ENCODE results near the gene RRP9.

DNA sequence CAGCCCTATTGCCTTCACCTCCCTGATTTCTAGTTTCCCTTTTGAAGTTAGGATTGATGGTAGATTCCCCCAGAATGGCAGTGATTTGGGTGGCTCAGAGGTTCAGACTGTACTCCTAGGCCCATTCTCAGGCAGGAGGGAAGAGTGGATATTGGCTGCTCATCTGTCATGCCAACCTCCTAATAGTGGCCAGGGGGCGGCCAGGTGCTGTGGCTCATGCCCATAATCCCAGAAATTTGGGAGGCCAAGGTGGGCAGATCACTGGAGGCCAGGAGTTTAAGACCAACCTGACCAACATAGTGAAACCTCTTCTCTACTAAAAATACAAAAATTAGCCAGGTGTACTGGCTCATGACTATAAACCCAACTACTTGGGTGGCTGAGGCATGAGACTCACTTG lies 11.3 kb downstream of the RRP9 start:
- TF ChIP-seq, protein P1, sequence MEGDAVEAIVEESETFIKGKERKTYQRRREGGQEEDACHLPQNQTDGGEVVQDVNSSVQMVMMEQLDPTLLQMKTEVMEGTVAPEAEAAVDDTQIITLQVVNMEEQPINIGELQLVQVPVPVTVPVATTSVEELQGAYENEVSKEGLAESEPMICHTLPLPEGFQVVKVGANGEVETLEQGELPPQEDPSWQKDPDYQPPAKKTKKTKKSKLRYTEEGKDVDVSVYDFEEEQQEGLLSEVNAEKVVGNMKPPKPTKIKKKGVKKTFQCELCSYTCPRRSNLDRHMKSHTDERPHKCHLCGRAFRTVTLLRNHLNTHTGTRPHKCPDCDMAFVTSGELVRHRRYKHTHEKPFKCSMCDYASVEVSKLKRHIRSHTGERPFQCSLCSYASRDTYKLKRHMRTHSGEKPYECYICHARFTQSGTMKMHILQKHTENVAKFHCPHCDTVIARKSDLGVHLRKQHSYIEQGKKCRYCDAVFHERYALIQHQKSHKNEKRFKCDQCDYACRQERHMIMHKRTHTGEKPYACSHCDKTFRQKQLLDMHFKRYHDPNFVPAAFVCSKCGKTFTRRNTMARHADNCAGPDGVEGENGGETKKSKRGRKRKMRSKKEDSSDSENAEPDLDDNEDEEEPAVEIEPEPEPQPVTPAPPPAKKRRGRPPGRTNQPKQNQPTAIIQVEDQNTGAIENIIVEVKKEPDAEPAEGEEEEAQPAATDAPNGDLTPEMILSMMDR (IDR thresholded peaks at IDR 0.05), result no peak
- TF ChIP-seq E2F4 (CRISPR knock-in tag; IDR thresholded peaks at IDR 0.05; ENCODE audit: borderline replicate concordance, low read depth) (no peak), FOXK1 (CRISPR knock-in tag; IDR thresholded peaks at IDR 0.05) (no peak), CREB1 (CRISPR knock-in tag; IDR thresholded peaks at IDR 0.05) (no peak), ZNF138 (CRISPR knock-in tag; conservative IDR thresholded peaks at IDR 0.05) (no peak), NFATC4 (CRISPR knock-in tag; IDR thresholded peaks at IDR 0.05) (no peak), TEAD4 (CRISPR knock-in tag; IDR thresholded peaks at IDR 0.05) (no peak), FOXJ3 (CRISPR knock-in tag; IDR thresholded peaks at IDR 0.05; ENCODE audit: borderline replicate concordance) (no peak), CREM (CRISPR knock-in tag; IDR thresholded peaks at IDR 0.05) (no peak), NR3C1 (CRISPR knock-in tag; conservative IDR thresholded peaks at IDR 0.05; ENCODE audit: low read depth) (no peak), ZNF671 (CRISPR knock-in tag; IDR thresholded peaks at IDR 0.05) (no peak), EMX1 (CRISPR knock-in tag; IDR thresholded peaks at IDR 0.05) (no peak)
- TF ChIP-seq, protein P2, sequence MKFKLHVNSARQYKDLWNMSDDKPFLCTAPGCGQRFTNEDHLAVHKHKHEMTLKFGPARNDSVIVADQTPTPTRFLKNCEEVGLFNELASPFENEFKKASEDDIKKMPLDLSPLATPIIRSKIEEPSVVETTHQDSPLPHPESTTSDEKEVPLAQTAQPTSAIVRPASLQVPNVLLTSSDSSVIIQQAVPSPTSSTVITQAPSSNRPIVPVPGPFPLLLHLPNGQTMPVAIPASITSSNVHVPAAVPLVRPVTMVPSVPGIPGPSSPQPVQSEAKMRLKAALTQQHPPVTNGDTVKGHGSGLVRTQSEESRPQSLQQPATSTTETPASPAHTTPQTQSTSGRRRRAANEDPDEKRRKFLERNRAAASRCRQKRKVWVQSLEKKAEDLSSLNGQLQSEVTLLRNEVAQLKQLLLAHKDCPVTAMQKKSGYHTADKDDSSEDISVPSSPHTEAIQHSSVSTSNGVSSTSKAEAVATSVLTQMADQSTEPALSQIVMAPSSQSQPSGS (CRISPR knock-in tag; IDR thresholded peaks at IDR 0.05; ENCODE audit: borderline replicate concordance, low read depth), result no peak
- TF ChIP-seq, protein P3, sequence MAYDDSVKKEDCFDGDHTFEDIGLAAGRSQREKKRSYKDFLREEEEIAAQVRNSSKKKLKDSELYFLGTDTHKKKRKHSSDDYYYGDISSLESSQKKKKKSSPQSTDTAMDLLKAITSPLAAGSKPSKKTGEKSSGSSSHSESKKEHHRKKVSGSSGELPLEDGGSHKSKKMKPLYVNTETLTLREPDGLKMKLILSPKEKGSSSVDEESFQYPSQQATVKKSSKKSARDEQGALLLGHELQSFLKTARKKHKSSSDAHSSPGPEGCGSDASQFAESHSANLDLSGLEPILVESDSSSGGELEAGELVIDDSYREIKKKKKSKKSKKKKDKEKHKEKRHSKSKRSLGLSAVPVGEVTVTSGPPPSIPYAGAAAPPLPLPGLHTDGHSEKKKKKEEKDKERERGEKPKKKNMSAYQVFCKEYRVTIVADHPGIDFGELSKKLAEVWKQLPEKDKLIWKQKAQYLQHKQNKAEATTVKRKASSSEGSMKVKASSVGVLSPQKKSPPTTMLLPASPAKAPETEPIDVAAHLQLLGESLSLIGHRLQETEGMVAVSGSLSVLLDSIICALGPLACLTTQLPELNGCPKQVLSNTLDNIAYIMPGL (CRISPR knock-in tag; IDR thresholded peaks at IDR 0.05), result no peak

All from WTC11 (cell line).